ENCODE data around the gene FERMT2. TPM values are rescaled to one million over a fixed set of nuclear protein-coding genes. Genes with fewer than 3 reads are reported as not detected.

Gene FERMT2
- total and polyA plus RNA-seq, 3 donors from 2014 or later, result 36.8 to 45.7 (median 37.6) TPM

GRCh38 chr14:52937306-52937705 lies 13.5 kb downstream of the FERMT2 start:
- WGBS, 2 donors, result 48 to 51% methylated on average over 4 of the region's 4 CpGs
- no peak for TF ChIP-seq POLR2A (IDR thresholded peaks at IDR 0.05)
- TF ChIP-seq, protein P1, sequence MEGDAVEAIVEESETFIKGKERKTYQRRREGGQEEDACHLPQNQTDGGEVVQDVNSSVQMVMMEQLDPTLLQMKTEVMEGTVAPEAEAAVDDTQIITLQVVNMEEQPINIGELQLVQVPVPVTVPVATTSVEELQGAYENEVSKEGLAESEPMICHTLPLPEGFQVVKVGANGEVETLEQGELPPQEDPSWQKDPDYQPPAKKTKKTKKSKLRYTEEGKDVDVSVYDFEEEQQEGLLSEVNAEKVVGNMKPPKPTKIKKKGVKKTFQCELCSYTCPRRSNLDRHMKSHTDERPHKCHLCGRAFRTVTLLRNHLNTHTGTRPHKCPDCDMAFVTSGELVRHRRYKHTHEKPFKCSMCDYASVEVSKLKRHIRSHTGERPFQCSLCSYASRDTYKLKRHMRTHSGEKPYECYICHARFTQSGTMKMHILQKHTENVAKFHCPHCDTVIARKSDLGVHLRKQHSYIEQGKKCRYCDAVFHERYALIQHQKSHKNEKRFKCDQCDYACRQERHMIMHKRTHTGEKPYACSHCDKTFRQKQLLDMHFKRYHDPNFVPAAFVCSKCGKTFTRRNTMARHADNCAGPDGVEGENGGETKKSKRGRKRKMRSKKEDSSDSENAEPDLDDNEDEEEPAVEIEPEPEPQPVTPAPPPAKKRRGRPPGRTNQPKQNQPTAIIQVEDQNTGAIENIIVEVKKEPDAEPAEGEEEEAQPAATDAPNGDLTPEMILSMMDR (IDR thresholded peaks at IDR 0.05), result no peak
- no peak for DNase-seq
- H3K36me3 ChIP-seq (ENCODE audit: low read depth, missing control alignments), result no peaks in the 10 kb centered on the region
- H3K4me3 ChIP-seq, result no peak overlapping the region
- H3K9me3 ChIP-seq, result no peaks in the 10 kb centered on the region
- intact Hi-C loops (cut with DNase I; ENCODE audit: low total_unique reads), result no loop called here
- no peak overlapping the region for H3K27ac ChIP-seq
- H3K27me3 ChIP-seq, result no peaks in the 10 kb centered on the region
- peaks cover 3% of the 10 kb centered on the region for H3K4me1 ChIP-seq

- 85 to 100% methylated on average over 1 of the region's 1 CpG for WGBS, 2 donors
These were observed 14.4 kb downstream of the FERMT2 start for GRCh38 chr14:52936437-52936836.

DNA sequence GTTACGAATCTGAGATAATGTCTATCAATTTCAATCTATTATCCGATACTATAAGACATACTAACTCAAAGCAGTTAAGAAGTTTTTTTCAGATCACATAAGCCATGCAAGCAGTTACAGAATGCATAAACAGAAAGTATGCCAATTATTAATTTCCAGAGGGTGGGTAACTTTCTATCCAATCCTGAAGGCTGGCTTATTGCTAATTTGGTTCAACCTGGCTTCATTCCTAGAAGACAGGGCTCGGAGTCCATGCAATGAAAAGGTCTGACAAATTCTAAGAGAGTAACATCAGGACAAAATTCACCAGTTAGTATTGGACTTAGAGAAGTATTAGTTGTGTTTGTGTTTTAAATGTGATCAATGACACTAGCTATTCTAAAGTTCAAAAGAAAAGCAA lies 15.0 kb downstream of the FERMT2 start:
- Histone ChIP-seq H3K4me1 (peaks cover 3% of the 10 kb centered on the region), H3K27ac (no peak overlapping the region), H3K27me3 (no peaks in the 10 kb centered on the region), H3K36me3 (ENCODE audit: low read depth, missing control alignments) (no peaks in the 10 kb centered on the region), H3K4me3 (no peak overlapping the region), H3K9me3 (no peaks in the 10 kb centered on the region)
- no peak for DNase-seq
- no peak for TF ChIP-seq POLR2A (IDR thresholded peaks at IDR 0.05)
- TF ChIP-seq, protein P1 (IDR thresholded peaks at IDR 0.05), result no peak
- intact Hi-C loops (cut with DNase I; ENCODE audit: low total_unique reads), result no loop called here
- 74 to 77% methylated on average over 3 of the region's 3 CpGs for WGBS, 2 donors

More at GRCh38 chr14:52936437-52936836, 14.4 kb downstream of the FERMT2 start:
- TF ChIP-seq, protein P1 (IDR thresholded peaks at IDR 0.05), result no peak
- no peak for TF ChIP-seq POLR2A (IDR thresholded peaks at IDR 0.05)
- intact Hi-C loops (cut with DNase I; ENCODE audit: low total_unique reads), result no loop called here
- Histone ChIP-seq H3K9me3 (no peaks in the 10 kb centered on the region), H3K4me3 (no peak overlapping the region), H3K36me3 (ENCODE audit: low read depth, missing control alignments) (no peaks in the 10 kb centered on the region), H3K27me3 (no peaks in the 10 kb centered on the region), H3K4me1 (peaks cover 3% of the 10 kb centered on the region), H3K27ac (no peak overlapping the region)
- no peak for DNase-seq

- Histone ChIP-seq H3K27ac (no peak overlapping the region), H3K27me3 (no peaks in the 10 kb centered on the region), H3K4me1 (peaks cover 3% of the 10 kb centered on the region), H3K4me3 (no peak overlapping the region), H3K9me3 (no peaks in the 10 kb centered on the region), H3K36me3 (ENCODE audit: low read depth, missing control alignments) (no peaks in the 10 kb centered on the region)
- WGBS, 2 donors, result 81 to 82% methylated on average over 2 of the region's 2 CpGs
- intact Hi-C loops (cut with DNase I; ENCODE audit: low total_unique reads), result no loop called here
- TF ChIP-seq POLR2A (IDR thresholded peaks at IDR 0.05), result no peak
- TF ChIP-seq, protein P1 (IDR thresholded peaks at IDR 0.05), result no peak
- no peak for DNase-seq
These were observed 16.1 kb downstream of the FERMT2 start for GRCh38 chr14:52934762-52935161.

DNA sequence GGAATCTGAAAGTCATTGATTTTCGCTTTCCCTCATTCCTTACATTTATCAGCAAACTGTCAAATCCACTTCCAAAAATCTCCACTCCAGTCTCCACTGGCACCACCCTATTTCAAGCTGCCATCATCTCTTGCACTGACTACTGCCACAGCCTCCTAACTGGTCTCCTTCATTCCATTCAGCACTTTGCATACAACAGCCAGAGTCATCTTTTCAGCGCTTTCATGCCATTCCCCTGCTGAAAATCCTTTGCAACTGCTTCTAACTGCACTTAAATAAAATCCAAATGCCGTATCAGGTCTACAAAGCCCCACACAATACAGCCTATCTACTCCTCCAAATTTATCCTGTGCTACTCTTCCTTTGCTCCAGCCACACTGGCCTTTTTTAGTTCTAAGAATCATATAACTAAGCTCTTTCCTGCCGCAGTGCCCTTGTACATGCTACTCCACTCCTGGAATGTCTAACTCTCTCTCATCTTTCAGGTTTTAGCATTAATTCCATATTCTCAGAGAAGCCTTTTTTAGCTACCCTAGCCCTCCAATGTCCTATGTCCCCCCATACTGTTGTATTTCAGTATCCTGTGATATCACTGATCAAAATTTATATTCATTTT lies 21.6 kb downstream of the FERMT2 start:
- no peak for DNase-seq
- intact Hi-C loops (cut with DNase I; ENCODE audit: low total_unique reads), result no loop called here
- peaks cover 4% of the 10 kb centered on the region for H3K4me1 ChIP-seq
- no peak overlapping the region for H3K4me3 ChIP-seq
- no peaks in the 10 kb centered on the region for H3K36me3 ChIP-seq (ENCODE audit: low read depth, missing control alignments)
- TF ChIP-seq POLR2A (IDR thresholded peaks at IDR 0.05), result no peak
- TF ChIP-seq, protein P1 (IDR thresholded peaks at IDR 0.05), result no peak
- no peaks in the 10 kb centered on the region for H3K9me3 ChIP-seq
- 97 to 98% methylated on average over 4 of the region's 4 CpGs for WGBS, 2 donors
- H3K27me3 ChIP-seq, result no peaks in the 10 kb centered on the region
- H3K27ac ChIP-seq, result no peak overlapping the region

Data from testis (tissue), 3 donors.